ENCODE measurements around the gene S1PR3. TPM values are rescaled to one million over a fixed set of nuclear protein-coding genes. Genes with fewer than 3 reads are reported as not detected.

The S1PR3 gene
- total and polyA plus RNA-seq, 4 donors: 1.4 to 4.5 (median 2.9) TPM

- peaks cover 0 to 11% (median 5%) of the 10 kb centered on the region in 4 donors for H3K4me1 ChIP-seq (ENCODE audit: control insufficient read depth in 4 of 4, insufficient read depth in 4 of 4, low read length in 3 of 4)
- no peak overlapping the region for H3K4me3 ChIP-seq (ENCODE audit: low read depth in 1 of 3, low read length in 3 of 3)
- WGBS: 86% methylated on average over 9 of the region's 9 CpGs
- H3K9me3 ChIP-seq (ENCODE audit: control insufficient read depth in 4 of 4, low read length in 3 of 4): no peaks in the 10 kb centered on the region
- TF ChIP-seq CTCF (IDR thresholded peaks at IDR 0.05; ENCODE audit: low read depth, low read length, missing input control) (no peak), NR2F2 (IDR thresholded peaks at IDR 0.05) (no peak), HNF4G (IDR thresholded peaks at IDR 0.05) (no peak), FOXA2 (IDR thresholded peaks at IDR 0.05) (no peak), JUND (IDR thresholded peaks at IDR 0.05) (no peak), EGR1 (IDR thresholded peaks at IDR 0.05; ENCODE audit: low read depth in 2 of 2) (no peak), GABPA (IDR thresholded peaks at IDR 0.05 in 1 of 2, conservative IDR thresholded peaks at IDR 0.05 in 1 of 2) (no peak), RXRA (IDR thresholded peaks at IDR 0.05) (no peak), FOXA1 (IDR thresholded peaks at IDR 0.05) (no peak), HNF4A (conservative IDR thresholded peaks at IDR 0.05) (no peak), RAD21 (IDR thresholded peaks at IDR 0.05) (no peak), YY1 (IDR thresholded peaks at IDR 0.05) (no peak)
- TF ChIP-seq, protein P1, sequence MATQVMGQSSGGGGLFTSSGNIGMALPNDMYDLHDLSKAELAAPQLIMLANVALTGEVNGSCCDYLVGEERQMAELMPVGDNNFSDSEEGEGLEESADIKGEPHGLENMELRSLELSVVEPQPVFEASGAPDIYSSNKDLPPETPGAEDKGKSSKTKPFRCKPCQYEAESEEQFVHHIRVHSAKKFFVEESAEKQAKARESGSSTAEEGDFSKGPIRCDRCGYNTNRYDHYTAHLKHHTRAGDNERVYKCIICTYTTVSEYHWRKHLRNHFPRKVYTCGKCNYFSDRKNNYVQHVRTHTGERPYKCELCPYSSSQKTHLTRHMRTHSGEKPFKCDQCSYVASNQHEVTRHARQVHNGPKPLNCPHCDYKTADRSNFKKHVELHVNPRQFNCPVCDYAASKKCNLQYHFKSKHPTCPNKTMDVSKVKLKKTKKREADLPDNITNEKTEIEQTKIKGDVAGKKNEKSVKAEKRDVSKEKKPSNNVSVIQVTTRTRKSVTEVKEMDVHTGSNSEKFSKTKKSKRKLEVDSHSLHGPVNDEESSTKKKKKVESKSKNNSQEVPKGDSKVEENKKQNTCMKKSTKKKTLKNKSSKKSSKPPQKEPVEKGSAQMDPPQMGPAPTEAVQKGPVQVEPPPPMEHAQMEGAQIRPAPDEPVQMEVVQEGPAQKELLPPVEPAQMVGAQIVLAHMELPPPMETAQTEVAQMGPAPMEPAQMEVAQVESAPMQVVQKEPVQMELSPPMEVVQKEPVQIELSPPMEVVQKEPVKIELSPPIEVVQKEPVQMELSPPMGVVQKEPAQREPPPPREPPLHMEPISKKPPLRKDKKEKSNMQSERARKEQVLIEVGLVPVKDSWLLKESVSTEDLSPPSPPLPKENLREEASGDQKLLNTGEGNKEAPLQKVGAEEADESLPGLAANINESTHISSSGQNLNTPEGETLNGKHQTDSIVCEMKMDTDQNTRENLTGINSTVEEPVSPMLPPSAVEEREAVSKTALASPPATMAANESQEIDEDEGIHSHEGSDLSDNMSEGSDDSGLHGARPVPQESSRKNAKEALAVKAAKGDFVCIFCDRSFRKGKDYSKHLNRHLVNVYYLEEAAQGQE (IDR thresholded peaks at IDR 0.05): no peak
- TF ChIP-seq, protein P2, sequence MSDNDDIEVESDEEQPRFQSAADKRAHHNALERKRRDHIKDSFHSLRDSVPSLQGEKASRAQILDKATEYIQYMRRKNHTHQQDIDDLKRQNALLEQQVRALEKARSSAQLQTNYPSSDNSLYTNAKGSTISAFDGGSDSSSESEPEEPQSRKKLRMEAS (IDR thresholded peaks at IDR 0.05): no peak
- no peak overlapping the region for H3K27ac ChIP-seq (ENCODE audit: low read depth in 1 of 2, low read length in 2 of 2)
- no peaks in the 10 kb centered on the region for H3K36me3 ChIP-seq (ENCODE audit: control insufficient read depth in 4 of 4, insufficient read depth in 3 of 4, low read depth in 1 of 4, low read length in 3 of 4)
- H3K9ac ChIP-seq (ENCODE audit: low read depth in 1 of 2, low read length in 2 of 2): no peak overlapping the region
- H3K27me3 ChIP-seq (ENCODE audit: control insufficient read depth in 4 of 4, insufficient read depth in 4 of 4, low read length in 3 of 4): peaks cover 0 to 3% (median 0%) of the 10 kb centered on the region in 4 donors
- no peak for DNase-seq (ENCODE audit: low spot score)
These were observed 14.1 kb downstream of the S1PR3 start for GRCh38 chr9:89005323-89005722.

- no peak overlapping the region for H3K27ac ChIP-seq (ENCODE audit: low read depth in 1 of 2, low read length in 2 of 2)
- no peak overlapping the region for H3K4me3 ChIP-seq (ENCODE audit: low read depth in 1 of 3, low read length in 3 of 3)
- WGBS: 23% methylated on average over 2 of the region's 2 CpGs
- no peak overlapping the region for H3K9ac ChIP-seq (ENCODE audit: low read depth in 1 of 2, low read length in 2 of 2)
- peaks cover 0 to 3% (median 0%) of the 10 kb centered on the region in 4 donors for H3K27me3 ChIP-seq (ENCODE audit: control insufficient read depth in 4 of 4, insufficient read depth in 4 of 4, low read length in 3 of 4)
- no peaks in the 10 kb centered on the region for H3K9me3 ChIP-seq (ENCODE audit: control insufficient read depth in 4 of 4, low read length in 3 of 4)
- no peaks in the 10 kb centered on the region for H3K36me3 ChIP-seq (ENCODE audit: control insufficient read depth in 4 of 4, insufficient read depth in 3 of 4, low read depth in 1 of 4, low read length in 3 of 4)
- peaks cover 0 to 5% (median under 1%) of the 10 kb centered on the region in 4 donors for H3K4me1 ChIP-seq (ENCODE audit: control insufficient read depth in 4 of 4, insufficient read depth in 4 of 4, low read length in 3 of 4)
- no peak for DNase-seq (ENCODE audit: low spot score)
- TF ChIP-seq GABPA (IDR thresholded peaks at IDR 0.05 in 1 of 2, conservative IDR thresholded peaks at IDR 0.05 in 1 of 2): no peak
- no peak for TF ChIP-seq FOXA2 (IDR thresholded peaks at IDR 0.05)
- no peak for TF ChIP-seq HNF4A (conservative IDR thresholded peaks at IDR 0.05)
- TF ChIP-seq SP1 (IDR thresholded peaks at IDR 0.05): no peak
- TF ChIP-seq, protein P1 (IDR thresholded peaks at IDR 0.05): no peak
- no peak for TF ChIP-seq TAF1 (conservative IDR thresholded peaks at IDR 0.05)
- TF ChIP-seq CTCF (IDR thresholded peaks at IDR 0.05; ENCODE audit: low read depth, low read length, missing input control): no peak
- TF ChIP-seq, protein P2 (IDR thresholded peaks at IDR 0.05): no peak
- no peak for TF ChIP-seq YY1 (IDR thresholded peaks at IDR 0.05)
- TF ChIP-seq, protein P3, sequence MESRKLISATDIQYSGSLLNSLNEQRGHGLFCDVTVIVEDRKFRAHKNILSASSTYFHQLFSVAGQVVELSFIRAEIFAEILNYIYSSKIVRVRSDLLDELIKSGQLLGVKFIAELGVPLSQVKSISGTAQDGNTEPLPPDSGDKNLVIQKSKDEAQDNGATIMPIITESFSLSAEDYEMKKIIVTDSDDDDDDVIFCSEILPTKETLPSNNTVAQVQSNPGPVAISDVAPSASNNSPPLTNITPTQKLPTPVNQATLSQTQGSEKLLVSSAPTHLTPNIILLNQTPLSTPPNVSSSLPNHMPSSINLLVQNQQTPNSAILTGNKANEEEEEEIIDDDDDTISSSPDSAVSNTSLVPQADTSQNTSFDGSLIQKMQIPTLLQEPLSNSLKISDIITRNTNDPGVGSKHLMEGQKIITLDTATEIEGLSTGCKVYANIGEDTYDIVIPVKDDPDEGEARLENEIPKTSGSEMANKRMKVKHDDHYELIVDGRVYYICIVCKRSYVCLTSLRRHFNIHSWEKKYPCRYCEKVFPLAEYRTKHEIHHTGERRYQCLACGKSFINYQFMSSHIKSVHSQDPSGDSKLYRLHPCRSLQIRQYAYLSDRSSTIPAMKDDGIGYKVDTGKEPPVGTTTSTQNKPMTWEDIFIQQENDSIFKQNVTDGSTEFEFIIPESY (IDR thresholded peaks at IDR 0.05): no peak
- TF ChIP-seq JUND (IDR thresholded peaks at IDR 0.05): no peak
- TF ChIP-seq HNF4G (IDR thresholded peaks at IDR 0.05): no peak
These were observed 15.0 kb downstream of the S1PR3 start for GRCh38 chr9:89006267-89006666.
